ENCODE measurements around the gene ANKRD50. TPM values are rescaled to one million over a fixed set of nuclear protein-coding genes. Genes with fewer than 3 reads are reported as not detected.

ANKRD50 gene
- 44.1 and 46.6 TPM in 2 replicates for total RNA-seq

DNA sequence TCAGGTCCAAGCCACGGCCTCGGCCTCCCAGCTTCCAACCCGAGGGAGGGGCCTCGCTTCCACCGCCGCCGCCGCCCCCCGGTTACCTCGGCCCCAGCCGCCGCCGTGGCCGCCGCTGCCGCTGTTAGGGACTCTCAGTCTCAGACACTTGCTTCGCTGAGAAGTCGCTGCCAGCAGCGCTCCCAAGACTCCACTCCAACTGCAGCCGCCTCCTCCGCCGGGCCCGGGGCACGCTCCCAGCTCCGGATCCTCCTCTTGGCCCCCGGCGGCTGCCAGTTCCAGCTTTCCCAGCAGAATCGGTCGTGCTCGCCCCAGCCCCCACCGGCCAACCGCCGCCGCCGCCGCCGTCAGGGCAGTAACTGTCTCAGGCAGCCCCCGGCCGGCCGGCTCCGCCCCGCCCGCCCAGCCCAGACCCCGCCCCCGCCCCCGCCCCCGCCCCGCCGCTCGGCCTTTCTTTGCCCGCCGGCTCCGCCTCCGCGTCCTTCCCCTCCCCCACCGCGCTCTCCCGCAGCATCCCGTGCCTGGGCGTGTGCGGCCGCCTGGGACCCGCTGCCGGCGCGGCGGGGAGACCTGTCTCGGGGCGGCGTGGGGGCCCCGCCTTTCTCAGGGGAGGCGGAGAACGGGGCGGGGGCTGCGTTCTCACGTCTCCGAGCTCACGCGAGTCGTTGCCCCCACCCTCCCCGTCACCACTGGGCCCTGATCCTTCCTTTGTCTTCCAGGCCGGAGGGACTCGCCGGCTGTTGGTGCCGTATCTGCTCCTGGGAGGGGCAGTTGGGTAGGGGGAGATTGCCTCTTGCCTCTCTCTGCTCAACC lies at the start of gene ANKRD50:
Gene ANKRD50 (minus strand): TSS at position 361 of the 813 bp plus-strand sequence. CDS start 2,221 bp downstream, outside the sequence.

